T-helper 22 cell (primary cell): Measurements from ENCODE around the gene ANKRD11.

Source experiments
- DNase-seq: peaks from one replicate; pipeline ENCODE4 v3.0.0-alpha.2; 2020; ENCODE audit warnings: low read depth

The ANKRD11 gene

DNA sequence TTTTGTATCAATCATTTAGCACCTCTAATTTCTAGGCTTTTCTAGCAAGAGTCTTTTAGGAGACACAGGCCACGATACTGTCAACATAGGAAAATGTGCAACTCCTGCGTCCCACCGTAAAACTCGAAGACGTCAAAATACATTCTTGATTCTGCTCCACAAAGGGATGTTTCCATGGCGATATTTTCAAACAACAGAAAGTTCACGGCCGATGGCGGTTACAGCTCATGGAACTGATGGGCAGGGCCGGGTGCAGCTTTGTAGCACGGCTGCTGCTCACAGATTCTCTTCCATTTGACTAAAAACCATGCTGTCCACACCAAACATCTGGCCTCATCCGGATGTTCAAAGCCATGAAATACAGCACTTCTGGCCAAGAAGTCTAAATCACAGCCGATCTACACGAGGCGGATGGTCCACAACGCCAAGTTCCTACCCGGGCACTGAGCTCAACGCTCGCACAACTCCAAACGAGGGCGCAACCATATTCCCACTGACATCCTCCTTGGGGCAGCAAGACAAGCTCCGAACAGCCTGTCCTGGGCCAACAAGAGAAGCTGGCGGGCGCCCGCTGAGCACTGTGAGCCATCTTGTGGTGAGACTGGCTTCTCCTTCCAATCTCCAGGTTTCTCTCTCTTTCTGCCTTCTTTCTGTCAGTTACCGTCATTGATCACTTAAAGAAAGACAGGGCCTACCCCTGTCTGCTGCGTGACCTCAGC is 193.0 kb downstream of the ANKRD11 start:
- no peak for DNase-seq

DNA sequence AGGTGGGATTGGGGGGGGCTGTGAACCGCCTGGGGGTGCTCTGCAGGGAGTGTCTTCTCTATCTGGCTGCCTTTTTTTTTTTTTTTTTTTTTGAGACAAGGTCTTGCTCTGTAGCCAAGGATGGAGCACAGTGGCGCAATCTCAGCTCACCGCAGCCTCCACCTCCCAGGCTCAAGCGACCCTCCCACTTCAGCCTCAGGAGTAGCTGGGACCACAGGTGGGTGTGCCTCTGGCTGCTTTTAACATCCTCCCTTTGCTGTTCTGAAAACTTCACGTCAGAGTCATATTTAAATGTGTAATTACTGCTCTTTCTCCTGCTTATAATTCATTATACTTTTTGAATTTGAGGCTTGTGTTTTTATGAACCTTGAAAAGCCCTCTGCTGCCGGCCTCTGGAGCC is 194.4 kb downstream of the ANKRD11 start:
- DNase-seq, result no peak

DNA sequence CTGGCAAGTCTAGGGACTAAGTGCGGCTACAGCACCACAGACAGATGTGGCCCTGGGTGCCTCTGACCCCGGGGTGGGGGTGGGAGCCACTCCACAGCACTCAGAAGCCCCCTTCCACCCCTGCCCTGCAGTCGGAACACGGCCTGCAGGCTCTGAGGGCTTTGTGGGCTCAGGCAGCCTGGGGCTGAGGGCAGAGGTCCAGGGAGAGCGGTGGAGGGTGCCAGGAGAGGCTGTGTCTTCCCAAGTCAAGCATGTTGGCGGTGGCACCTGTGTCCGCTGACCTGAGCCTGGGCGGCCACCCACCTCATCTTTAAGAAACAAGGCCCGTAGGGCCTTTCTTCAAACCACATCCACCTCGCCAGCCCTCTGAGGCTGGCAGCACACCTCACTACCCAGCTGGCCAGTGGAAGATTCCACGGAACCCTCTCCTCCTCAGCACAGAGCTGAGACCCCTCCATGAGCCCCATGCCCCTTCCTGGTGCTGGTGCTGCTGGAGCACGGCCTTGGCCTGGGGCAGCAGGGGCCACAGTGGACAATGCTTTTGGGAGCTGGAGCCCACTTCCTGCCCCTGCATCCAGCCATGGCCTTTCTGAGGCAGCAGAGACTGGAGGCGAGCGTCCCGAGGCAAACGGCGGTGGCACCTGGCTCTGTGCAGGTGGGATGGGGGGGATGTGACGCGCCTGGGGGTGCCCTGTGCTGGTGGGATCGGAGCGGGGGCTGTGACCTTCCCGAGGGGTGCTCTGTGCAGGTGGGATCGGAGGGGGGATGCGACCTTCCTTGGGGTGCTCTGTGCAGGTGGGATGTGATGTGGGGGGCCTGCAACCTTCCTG is 195.1 kb downstream of the ANKRD11 start:
- no peak for DNase-seq

DNA sequence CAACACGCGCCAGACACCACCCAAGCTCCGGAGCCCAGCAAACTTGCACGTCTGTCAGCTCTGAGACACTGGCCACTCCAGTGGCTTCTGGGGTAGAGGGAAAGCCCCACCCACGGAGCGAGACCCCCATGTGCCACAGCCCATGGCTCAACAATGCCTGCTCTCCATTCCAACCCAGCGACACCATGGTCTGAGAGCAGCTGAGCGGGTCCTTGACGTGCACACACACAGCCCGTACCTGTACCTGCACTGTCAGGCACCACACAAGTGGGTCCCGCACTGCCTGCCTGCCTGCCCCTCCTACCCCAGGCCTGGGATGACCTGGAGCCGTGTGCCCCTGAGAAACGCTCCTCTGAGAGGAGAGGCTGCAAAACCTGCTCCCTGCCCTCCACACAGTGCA is 195.9 kb downstream of the ANKRD11 start:
- DNase-seq, result no peak

DNA sequence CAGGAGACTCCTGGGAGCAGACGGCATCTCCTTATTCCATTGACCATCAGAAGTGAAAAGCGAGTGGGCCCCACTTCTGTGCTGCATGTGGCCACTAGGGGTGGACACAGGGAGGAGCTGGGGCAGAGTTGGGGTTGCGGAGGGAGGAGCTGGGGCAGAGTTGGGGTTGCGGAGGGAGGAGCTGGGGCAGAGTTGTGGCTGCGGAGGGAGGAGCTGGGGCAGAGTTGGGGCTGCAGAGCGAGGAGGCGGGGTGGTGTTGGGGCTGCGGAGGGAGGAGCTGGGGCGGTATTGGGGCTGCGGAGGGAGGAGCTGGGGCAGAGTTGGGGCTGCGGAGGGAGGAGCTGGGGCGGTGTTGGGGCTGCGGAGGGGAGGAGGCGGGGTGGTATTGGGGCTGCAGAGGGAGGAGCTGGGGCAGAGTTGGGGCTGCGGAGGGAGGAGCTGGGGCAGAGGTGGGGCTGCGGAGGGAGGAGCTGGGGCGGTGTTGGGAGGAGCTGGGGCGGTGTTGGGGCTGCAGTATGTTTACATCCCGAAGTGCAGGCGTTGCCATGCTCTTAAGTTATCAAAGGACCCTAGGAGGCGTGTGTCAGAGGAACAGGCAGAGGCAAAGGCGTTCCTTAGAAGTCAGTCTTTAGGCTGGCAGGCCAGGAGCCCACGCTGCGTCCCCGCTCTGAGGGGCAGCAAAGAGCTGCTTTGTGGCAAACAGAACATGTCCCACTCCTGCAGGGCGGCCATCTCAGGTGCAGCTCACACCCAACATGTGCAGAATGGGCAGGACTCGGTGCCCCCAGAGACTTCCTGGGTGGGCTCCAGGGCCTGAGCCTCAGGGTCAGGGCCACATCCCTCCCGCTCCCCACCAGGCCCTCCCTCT is 196.9 kb downstream of the ANKRD11 start:
- no peak for DNase-seq

DNA sequence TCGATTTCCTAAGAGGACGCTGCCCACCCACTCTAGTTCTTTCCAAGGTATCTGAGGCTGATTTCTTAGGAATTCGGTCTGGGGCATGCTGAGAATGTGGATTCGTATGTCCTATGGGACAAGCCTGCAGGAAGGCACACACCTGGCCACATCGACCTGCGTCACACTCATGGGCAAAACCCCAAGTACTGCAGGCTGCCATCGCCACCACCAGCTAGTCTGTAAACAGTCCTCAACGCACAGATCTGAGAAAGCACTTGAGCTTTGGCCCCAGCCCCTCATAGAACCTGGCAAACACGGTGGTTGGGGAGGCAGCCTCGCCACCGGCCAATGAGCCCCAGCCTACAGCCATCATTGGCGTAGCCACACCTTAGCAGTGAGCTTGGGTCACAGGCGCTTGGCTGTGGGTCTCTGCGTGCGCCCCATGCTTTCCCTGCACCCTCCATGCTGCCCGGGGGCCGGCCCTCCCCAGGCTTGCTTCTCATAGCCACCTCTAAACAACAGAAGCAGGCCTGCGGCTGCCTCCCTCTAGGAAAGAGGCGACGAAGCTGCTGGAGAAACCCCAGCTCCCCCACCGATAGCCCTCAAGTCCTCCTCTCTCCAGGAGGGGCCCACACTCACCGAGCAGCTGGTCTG is 197.8 kb downstream of the ANKRD11 start:
- DNase-seq, result no peak

DNA sequence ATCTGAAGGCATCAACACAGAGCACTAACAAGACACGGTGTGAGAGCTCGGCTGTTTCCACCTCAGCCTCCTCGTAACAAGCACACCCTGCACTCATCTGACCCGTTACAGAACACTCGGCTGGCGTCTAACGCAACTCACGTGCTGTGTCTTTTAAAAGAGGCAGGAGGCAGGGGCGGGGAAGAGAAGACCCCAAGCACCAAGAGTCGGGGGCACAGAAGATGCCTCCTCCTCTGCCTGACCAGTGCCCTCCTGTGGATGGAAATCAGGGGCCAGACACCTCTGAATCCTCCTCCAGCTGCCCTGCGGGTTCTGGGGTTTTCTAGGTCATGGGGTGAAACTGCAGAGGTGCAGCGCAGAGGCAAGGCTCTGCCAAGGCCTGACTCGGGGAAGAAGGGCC is 198.6 kb downstream of the ANKRD11 start:
- no peak for DNase-seq

DNA sequence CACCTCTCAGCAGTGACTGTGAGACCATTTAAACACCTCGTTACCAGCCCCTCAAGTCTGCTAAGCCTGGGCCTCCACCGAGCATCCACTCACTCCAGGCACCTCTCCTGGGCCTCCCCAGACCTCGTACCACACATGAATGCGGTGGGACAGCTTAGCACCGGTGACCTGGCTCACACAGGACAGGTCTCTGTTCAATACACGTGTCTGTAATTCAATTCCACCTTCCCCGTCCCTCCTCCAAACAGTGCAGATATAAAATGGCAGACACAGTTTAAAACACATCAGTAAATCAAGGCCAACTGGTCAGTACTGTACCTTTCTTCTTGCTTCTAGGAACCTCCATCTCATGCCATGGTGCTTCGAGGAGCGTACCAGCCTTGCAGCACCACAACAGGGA is 199.0 kb downstream of the ANKRD11 start:
- no peak for DNase-seq

DNA sequence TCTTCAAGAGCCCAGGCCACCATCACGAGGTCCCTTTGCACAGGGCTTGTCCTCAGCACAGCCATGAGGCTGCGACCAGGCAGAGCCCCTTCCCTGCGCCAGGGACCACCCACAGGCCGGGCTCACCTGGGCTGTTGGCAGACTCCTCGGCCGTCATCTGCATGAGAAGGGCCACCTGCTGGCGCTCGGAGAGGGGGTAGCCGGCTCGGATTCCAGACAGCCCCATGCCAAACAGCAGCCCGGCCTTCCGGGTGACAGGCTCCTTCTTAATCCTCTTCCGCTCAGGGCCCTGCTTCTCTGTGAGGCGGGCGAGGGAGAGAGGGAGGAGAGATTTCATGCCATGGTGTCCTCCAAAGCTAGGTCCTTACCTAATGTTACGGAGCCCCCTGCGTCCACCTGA is 199.5 kb downstream of the ANKRD11 start:
- no peak for DNase-seq

DNA sequence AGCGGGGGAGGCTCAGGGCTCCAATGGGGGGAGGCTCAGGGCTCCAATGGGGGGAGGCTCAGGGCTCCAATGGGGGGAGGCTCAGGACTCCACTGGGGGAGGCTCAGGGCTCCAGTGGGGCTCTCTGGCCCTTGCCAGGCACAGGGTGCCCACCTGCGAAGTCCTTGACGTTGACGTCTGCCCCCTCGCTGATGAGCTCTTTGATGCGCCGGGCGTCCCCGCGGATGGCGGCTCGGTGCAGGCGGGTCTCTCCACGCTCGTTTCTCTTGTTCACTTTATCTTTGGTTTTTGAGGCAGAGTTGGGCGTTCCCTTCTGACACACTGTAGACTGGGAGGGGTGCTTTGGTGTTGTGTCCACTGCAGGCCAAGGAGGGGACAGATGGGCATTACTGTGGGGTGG is 199.9 kb downstream of the ANKRD11 start:
- no peak for DNase-seq

DNA sequence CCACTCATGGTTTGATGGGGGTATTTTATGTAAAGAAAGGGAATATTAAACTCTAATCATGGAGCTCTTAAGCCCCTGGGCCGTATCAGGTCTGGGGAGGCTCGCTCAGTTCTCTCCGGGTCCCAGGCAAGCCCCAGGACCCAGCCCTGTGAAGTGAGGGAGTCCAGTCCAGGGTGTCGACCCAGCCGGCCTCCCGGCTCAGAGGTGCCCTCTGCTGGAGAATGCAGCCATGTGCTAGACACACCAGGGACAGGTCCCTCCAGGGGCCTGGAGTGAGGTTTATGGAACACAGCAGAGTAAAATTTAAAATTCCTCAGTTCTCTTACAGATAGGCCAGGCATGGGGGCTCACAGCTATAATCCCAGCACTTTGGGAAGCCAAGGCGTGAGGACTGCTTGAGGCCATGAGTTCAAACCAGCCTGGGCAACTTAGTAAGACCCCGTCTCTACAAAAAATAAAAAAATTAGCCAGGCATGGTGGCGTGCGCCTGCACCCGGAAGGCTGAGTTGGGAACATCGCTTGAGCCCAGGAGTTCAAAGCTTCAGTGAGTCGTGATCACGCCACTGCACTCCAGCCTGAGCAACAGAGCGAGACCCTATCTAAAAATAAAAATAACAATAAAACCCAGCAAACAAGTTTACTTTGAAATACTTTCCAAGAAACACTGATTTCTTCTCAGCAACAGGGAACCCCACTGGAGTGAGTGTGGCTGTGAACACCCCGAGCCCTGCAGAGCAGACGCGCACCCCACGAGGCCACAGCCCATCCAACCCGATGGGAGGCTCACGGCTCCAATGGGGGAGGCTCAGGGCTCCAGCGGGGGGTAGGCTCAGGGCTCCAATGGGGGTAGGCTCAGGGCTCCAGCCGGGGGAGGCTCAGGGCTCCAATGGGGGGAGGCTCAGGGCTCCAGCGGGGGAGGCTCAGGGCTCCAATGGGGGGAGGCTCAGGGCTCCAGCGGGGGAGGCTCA is 200.6 kb downstream of the ANKRD11 start:
- DNase-seq, result peak; percentile 23

DNA sequence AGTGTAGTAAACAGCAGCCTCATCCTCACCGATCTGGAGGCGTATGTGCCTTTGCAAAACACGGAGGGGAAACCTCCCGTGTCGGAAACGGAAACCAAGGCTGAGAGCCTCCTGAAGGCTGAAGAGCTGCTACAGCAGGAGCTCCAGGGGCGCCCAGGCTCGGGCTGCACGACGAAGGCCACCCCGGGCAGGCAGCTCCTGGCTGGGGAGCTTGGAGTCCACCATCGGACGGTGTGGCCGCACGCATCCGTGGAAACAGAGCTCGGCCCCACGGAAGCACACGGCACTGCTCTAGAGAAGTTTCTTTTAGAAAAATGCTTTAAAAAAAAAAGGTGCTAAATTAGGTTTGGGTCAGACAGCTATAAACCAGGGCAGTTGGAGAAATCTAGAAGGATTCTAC is 201.4 kb downstream of the ANKRD11 start:
- DNase-seq, result no peak

DNA sequence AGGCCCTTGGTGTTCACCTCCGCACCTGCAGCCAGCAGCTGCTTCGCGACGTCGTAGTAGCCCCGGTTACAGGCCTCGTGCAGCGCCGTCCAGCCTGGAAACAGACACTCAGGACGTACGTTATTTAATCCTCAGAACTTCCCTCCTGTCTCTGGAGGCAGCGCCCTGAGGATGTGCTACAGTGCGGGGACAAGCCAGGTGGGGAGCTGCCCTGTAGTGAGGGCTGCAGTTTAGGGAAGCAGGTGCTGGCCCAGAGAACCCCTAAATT is 201.8 kb downstream of the ANKRD11 start:
- DNase-seq, result no peak

DNA sequence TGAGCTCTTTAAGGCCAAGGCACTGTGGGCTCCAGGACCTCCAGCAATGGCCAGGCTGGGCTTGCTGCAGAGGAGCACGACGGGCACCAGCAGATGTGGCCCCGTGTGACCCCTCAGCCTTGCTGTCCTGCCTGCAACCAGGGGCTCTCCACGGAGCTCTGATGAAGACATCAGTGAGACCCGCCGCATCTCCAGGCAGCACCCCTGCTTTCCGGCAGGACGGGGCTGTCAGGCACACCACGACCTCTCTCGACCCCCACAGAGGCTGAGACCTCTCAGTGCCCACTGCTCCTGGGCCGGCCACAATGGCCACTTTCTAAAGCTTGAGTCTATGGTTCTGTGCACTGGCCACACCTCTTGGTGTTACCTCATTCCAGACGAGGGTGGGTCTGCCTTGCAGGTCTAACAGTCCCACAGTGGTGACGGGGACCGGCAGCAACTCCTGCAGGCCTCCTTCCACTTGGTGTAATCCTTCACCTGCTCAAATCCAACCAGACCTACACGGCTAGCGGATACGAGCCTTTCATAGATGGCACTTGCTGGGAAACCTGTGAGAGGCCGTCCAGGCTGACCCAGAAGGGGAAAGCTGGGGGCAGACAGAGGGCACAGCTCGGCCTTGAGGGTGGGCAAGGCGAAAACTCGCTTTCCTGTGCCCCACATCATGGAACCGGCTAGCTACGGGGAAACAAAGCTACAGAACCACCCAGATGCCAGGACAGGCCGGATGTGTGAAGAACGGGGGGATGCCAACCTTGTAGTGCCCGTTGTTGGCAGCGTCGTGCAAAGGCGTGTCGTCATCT is 202.4 kb downstream of the ANKRD11 start:
- DNase-seq, result no peak

DNA sequence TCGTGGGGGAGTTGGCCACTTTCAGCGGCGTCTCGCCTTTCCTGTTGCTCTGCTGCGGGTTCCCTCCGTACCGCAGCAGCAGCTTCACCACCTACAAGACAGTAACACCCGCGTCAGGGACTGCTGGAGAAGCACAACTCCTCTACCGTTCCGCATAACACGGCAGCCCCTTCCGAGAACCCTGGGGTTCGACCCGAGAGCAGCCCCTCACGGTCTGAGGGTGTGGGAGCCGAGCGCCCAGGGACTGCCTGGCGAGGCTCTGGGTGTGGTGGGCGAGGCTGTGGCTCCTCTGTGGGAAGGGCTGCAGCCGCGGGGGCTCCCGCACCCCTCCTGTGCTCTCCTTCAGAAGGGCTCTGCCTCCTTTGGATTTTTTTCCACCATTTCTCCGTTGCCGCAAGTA is 204.3 kb downstream of the ANKRD11 start:
- DNase-seq, result no peak

DNA sequence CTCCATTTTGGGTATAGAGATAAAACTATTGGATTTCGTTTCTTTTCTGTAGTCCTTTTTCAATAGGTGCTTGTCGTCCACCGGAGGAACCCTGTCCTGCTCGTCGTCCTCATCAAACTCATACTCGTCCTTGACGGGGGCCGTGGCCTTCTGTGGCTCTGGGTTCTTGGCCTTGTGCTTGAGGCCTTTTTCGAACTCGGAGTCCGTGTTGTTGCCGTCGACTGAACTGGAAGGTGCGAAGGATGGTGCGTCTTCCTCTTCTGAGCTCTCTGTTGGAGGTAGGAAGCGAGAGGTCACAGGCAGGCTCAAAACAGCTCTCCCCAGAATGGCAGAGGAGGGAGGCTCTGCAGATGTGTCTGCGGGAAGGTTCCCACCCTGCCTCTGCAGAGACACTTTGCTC is 205.0 kb downstream of the ANKRD11 start:
- DNase-seq, result no peak

DNA sequence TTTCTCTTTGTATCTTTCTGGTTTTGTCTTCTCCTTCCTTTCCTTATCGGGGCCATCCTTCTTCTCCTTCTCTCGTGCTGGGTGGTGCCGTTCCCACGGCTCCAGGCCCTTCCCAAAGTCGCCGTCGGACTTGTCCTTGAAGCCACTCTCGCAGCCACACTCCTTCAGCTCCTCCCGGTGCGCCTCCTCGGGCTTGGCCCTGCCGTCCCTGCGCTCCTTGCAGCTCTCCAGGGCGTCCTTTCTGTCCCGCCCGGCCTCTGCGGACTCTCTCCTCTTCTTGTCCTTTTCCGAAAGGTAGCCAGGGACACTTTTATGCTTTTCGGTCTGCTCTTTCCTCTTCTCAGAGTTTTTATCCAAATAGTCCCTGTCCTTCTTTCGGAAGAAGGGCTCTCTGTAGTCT is 206.9 kb downstream of the ANKRD11 start:
- no peak for DNase-seq

DNA sequence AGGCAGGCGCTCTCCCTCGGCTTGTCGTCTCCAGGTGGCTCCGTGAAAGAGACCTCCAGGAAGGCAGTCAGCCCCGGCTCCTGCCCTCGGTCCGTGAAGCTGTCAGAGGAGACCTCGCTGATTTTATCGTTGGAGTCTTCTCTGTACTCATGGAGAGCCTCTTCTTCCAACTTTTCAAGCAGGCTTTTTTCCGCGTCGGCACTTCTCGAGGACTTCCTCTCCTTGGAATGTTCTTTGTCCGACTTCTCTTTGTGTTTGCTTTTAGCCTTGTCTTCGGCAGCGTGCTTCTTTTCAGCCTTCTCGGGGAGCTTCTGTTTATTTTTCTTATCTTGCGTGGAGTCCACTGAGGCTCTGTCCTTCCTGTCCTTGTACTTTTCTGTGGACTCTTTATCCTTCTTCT is 207.8 kb downstream of the ANKRD11 start:
- DNase-seq, result no peak

DNA sequence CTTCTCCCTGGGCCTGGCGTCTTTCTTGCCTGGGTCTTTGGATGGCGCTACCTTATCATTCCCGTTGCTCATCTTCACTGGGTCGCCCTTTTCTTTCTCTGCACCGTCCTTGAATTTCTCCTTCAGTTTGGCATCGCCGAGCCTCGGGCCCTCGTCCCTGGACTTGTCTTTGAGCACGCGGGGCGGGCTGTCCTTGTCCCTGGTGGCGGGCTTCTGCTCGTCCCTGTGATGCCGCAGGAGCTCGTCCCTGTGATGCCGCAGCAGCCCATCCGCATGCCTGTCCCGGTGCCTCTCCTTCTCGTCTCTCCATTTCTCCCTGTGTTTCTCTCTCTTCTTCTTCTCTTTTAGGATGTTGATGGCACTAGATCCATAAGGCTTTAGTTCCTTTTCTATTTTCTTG is 208.5 kb downstream of the ANKRD11 start:
- no peak for DNase-seq

DNA sequence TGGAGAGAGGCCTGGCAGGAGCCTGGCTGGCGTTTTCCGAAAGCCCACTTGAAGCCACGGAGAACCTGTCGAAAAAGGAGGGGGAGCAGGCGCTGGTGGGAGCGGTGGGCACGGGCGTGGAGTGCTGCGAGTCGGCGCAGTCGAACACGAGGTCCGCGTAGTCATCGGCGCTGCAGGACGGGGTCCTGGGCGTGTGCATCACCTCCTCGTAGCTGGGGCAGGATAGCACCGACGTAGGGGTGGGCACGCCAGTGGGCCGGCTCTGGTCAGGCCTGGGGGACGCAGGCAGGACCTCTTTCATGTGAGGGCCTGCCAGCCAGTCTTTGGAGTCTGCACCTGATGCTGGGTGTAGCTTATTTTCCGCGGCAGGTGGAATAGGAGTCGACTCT is 209.2 kb downstream of the ANKRD11 start:
- DNase-seq, result no peak
